ENCODE data around the gene TMED10.
"Not testable (repeated sequence)": the region's sequence is repeated elsewhere in the genome, so short reads cannot be mapped to it uniquely, and the experiment has no call there.

TMED10 gene

DNA sequence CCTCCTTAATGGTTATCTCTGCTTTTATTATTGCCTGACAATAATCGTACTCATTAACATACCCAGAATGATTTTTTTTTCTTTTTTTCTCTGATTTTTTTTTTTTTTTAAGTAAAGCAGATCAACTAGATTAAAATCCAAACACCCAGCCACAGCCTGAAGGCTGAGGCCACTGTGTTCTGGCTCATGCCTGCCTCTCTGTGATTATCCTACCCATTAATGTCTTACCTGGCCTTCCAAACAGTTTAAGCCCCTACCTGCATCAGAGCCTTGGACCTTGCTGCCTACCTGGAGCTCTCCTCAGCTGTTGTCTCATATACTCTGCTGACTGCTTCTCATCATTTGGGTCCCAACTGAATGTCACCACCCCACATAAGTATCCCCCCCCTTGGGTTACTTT is 6.8 kb upstream of the TMED10 start:
- H3K9me3 ChIP-seq (ENCODE audit: control insufficient read depth, low read length): no peaks in the 10 kb centered on the region
- H3K27ac ChIP-seq: peak overlapping the region; percentile 70
- no peak overlapping the region for H3K4me3 ChIP-seq (ENCODE audit: low read depth, low read length)
- no peak overlapping the region for H3K4me2 ChIP-seq (ENCODE audit: low read length)
- H2AFZ ChIP-seq: peak overlapping the region; percentile 41
- peaks cover 8% of the 10 kb centered on the region for H3K4me1 ChIP-seq
- no peaks in the 10 kb centered on the region for H3K79me2 ChIP-seq
- TF ChIP-seq, protein P1, sequence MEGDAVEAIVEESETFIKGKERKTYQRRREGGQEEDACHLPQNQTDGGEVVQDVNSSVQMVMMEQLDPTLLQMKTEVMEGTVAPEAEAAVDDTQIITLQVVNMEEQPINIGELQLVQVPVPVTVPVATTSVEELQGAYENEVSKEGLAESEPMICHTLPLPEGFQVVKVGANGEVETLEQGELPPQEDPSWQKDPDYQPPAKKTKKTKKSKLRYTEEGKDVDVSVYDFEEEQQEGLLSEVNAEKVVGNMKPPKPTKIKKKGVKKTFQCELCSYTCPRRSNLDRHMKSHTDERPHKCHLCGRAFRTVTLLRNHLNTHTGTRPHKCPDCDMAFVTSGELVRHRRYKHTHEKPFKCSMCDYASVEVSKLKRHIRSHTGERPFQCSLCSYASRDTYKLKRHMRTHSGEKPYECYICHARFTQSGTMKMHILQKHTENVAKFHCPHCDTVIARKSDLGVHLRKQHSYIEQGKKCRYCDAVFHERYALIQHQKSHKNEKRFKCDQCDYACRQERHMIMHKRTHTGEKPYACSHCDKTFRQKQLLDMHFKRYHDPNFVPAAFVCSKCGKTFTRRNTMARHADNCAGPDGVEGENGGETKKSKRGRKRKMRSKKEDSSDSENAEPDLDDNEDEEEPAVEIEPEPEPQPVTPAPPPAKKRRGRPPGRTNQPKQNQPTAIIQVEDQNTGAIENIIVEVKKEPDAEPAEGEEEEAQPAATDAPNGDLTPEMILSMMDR (IDR thresholded peaks at IDR 0.05): no peak
- H3K27me3 ChIP-seq (ENCODE audit: control insufficient read depth, insufficient read depth, low read length): no peaks in the 10 kb centered on the region
- H3K36me3 ChIP-seq (ENCODE audit: control insufficient read depth, insufficient read depth, low read length): no peaks in the 10 kb centered on the region
- H3K9ac ChIP-seq: no peak overlapping the region

DNA sequence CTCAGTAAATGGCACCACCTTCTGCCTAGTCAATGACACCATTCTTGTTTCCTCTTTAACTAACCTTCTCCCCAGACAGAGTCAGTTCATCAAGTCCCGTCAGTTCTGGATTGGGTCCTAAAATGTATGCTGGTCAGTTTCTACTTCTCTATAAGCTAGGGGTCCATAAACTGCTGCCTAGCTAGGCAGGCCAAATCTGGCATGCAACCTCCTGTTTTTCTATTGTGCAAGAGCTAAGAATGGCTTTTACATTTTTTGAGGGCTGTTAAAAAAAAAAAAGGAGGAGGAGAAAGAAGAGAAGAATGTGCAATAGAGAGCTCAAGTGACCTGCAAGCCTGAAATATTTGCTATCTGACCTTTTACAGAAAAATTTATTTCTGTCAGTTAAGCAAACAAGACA is 6.4 kb upstream of the TMED10 start:
- Histone ChIP-seq H3K4me2 (ENCODE audit: low read length) (no peak overlapping the region), H3K9me3 (ENCODE audit: control insufficient read depth, low read length) (no peaks in the 10 kb centered on the region), H3K36me3 (ENCODE audit: control insufficient read depth, insufficient read depth, low read length) (no peaks in the 10 kb centered on the region), H3K4me3 (ENCODE audit: low read depth, low read length) (no peak overlapping the region), H3K9ac (no peak overlapping the region), H2AFZ (peak overlapping the region; percentile 25), H3K4me1 (peaks cover 8% of the 10 kb centered on the region), H3K79me2 (no peaks in the 10 kb centered on the region), H3K27ac (peak overlapping the region; percentile 70), H3K27me3 (ENCODE audit: control insufficient read depth, insufficient read depth, low read length) (no peaks in the 10 kb centered on the region)
- TF ChIP-seq, protein P1 (IDR thresholded peaks at IDR 0.05): no peak

- H3K9ac ChIP-seq; H3K27me3 ChIP-seq (ENCODE audit: control insufficient read depth, insufficient read depth, low read length); H3K36me3 ChIP-seq (ENCODE audit: control insufficient read depth, insufficient read depth, low read length); H3K9me3 ChIP-seq (ENCODE audit: control insufficient read depth, low read length); H2AFZ ChIP-seq; H3K79me2 ChIP-seq; H3K4me3 ChIP-seq (ENCODE audit: low read depth, low read length); H3K4me2 ChIP-seq (ENCODE audit: low read length); H3K4me1 ChIP-seq: not testable (repeated sequence)
- peak overlapping the region; percentile 70 for H3K27ac ChIP-seq
Measured at GRCh38 chr14:75182163-75182562, 5.8 kb upstream of the TMED10 start.

- TF ChIP-seq, protein P1 (IDR thresholded peaks at IDR 0.05): no peak
- H3K9ac ChIP-seq: no peak overlapping the region
- no peaks in the 10 kb centered on the region for H3K27me3 ChIP-seq (ENCODE audit: control insufficient read depth, insufficient read depth, low read length)
- no peak overlapping the region for H3K4me2 ChIP-seq (ENCODE audit: low read length)
- no peaks in the 10 kb centered on the region for H3K36me3 ChIP-seq (ENCODE audit: control insufficient read depth, insufficient read depth, low read length)
- no peaks in the 10 kb centered on the region for H3K9me3 ChIP-seq (ENCODE audit: control insufficient read depth, low read length)
- H2AFZ ChIP-seq: no peak overlapping the region
- no peaks in the 10 kb centered on the region for H3K79me2 ChIP-seq
- no peak overlapping the region for H3K4me3 ChIP-seq (ENCODE audit: low read depth, low read length)
- H3K27ac ChIP-seq: no peak overlapping the region
- peaks cover 8% of the 10 kb centered on the region for H3K4me1 ChIP-seq
Measured at GRCh38 chr14:75181293-75182062, 5.1 kb upstream of the TMED10 start.

DNA sequence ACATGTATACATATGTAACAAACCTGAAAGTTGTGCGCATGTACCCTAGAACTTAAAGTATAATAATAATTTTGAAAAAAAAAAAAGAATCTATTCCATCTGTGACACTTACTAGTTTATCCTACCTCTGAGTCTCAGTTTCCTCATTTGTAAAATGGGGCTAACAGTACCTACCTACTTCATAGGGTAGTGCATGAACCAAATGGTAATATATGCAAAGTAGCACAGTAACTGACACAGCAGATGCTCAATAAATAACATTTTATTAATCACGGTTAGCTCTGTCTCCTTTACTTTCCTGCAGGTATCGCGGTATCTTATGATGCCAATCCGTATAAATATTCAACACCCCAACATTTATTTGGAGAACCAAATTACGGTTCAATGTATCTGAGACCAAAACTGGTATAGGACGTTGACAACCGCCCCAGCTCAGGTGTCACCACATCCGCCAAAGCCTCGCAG is 703 bp downstream of the TMED10 start:
- H3K27ac ChIP-seq: peak overlapping the region; percentile 92
- H3K27me3 ChIP-seq (ENCODE audit: control insufficient read depth, insufficient read depth, low read length): no peaks in the 10 kb centered on the region
- TF ChIP-seq, protein P1 (IDR thresholded peaks at IDR 0.05): no peak
- no peaks in the 10 kb centered on the region for H3K9me3 ChIP-seq (ENCODE audit: control insufficient read depth, low read length)
- H2AFZ ChIP-seq: peak overlapping the region; percentile 80
- H3K9ac ChIP-seq: peak overlapping the region; percentile 95
- peak overlapping the region; percentile 97 for H3K4me3 ChIP-seq (ENCODE audit: low read depth, low read length)
- H3K36me3 ChIP-seq (ENCODE audit: control insufficient read depth, insufficient read depth, low read length): no peaks in the 10 kb centered on the region
- peak overlapping the region; percentile 98 for H3K4me2 ChIP-seq (ENCODE audit: low read length)
- peaks cover 53% of the 10 kb centered on the region for H3K79me2 ChIP-seq
- H3K4me1 ChIP-seq: peaks cover 9% of the 10 kb centered on the region
